SK-N-MC (cell line): ENCODE data around the gene XXYLT1.

Experiments
- EZH2 ChIP-seq: fragments of 200-600 bp; sonication (generic); IDR thresholded peaks from one replicate; pipeline ENCODE4 v1.6.1; 2017; ENCODE audit warnings: antibody characterized with exemption
- FOXP2 ChIP-seq: optimal IDR thresholded peaks from 2 replicates; pipeline ENCODE3; 2011; ENCODE audit warnings: mild to moderate bottlenecking, moderate library complexity; ENCODE audit not compliant: insufficient read depth; ENCODE audit errors: extremely low read length, control extremely low read depth
- POLR2AphosphoS5 ChIP-seq: IDR thresholded peaks from 2 replicates; pipeline ENCODE4 v1.6.1; 2012; ENCODE audit warnings: mild to moderate bottlenecking, low read depth, low read length, borderline replicate concordance

- no peak for TF ChIP-seq EZH2
- no peak for TF ChIP-seq POLR2AphosphoS5
- no peak for TF ChIP-seq FOXP2
Observed at GRCh38 chr3:195060531-195061291, 210.2 kb downstream of the XXYLT1 start.
